K562 (cell line): ENCODE measurements around the gene ESPL1. TPM values are rescaled to one million over a fixed set of nuclear protein-coding genes. Genes with fewer than 3 reads are reported as not detected.

Experiments
- ARNT ChIP-seq, 2 experiments: fragments of 450-650 bp; IDR thresholded peaks; 2 replicates each; pipeline ENCODE4 v1.6.1; 2016; ENCODE audit warnings: mild to moderate bottlenecking in 1 of 2
- E2F4 ChIP-seq: sonication (generic); formaldehyde crosslinking; IDR thresholded peaks from 2 replicates; pipeline ENCODE4 v1.8.0; 2022; ENCODE audit warnings: mild to moderate bottlenecking, low read depth, missing genetic modification reagents
- E2F6 ChIP-seq, 2 experiments: IDR thresholded peaks; 2 replicates each; pipeline ENCODE4 v1.6.1; 2011; ENCODE audit warnings: borderline replicate concordance in 1 of 2, control low read depth in 1 of 2, low read depth in 1 of 2, low read length in 1 of 2, mild to moderate bottlenecking in 1 of 2, mixed read lengths in 1 of 2, moderate library complexity in 1 of 2; ENCODE audit not compliant: insufficient read depth in 1 of 2, insufficient read length in 1 of 2, poor library complexity in 1 of 2, severe bottlenecking in 1 of 2; ENCODE audit errors: extremely low read depth in 1 of 2
- GTF3C2 ChIP-seq: IDR thresholded peaks from 3 replicates; pipeline ENCODE4 v1.6.1; 2011; ENCODE audit warnings: borderline replicate concordance, mild to moderate bottlenecking, moderate library complexity; ENCODE audit not compliant: insufficient read length; ENCODE audit errors: extremely low read depth
- IFI16 ChIP-seq: fragments of 250-450 bp; sonication (Bioruptor Pico); IDR thresholded peaks from 2 replicates; pipeline ENCODE4 v2.1.2; 2022; ENCODE audit warnings: mild to moderate bottlenecking, inconsistent platforms
- ILK ChIP-seq: fragments of 450-650 bp; IDR thresholded peaks from 2 replicates; pipeline ENCODE4 v1.6.1; 2016; ENCODE audit warnings: missing genetic modification characterization, low read depth, mild to moderate bottlenecking, missing compliant biosample characterization, moderate library complexity, borderline replicate concordance
- JUND ChIP-seq, 2 experiments: IDR thresholded peaks; 2 replicates in 1 of 2; 3 replicates in 1 of 2; pipeline ENCODE4 v1.6.1; 2011; ENCODE audit warnings: borderline replicate concordance in 2 of 2, low read depth in 2 of 2, low read length in 2 of 2, improper control_type of control experiment in 1 of 2, missing biosample characterization in 1 of 2, missing genetic modification characterization in 1 of 2, missing genetic modification reagents in 1 of 2
- KAT2B ChIP-seq: IDR thresholded peaks from one replicate; pipeline ENCODE4 v1.6.1; 2012; ENCODE audit warnings: low read depth, mild to moderate bottlenecking, control low read depth, inconsistent platforms, low read length, moderate library complexity
- MEIS2 ChIP-seq: fragments of 450-650 bp; IDR thresholded peaks from 2 replicates; pipeline ENCODE4 v1.6.1; 2014; ENCODE audit warnings: mild to moderate bottlenecking; ENCODE audit not compliant: partially characterized antibody
- NFIC ChIP-seq: fragments of 450-650 bp; IDR thresholded peaks from 2 replicates; pipeline ENCODE4 v1.6.1; 2017; ENCODE audit warnings: mild to moderate bottlenecking, inconsistent platforms
- POU5F1 ChIP-seq: fragments of 150-350 bp; IDR thresholded peaks from 2 replicates; pipeline ENCODE4 v1.6.1; 2014; ENCODE audit warnings: borderline replicate concordance, low read length, low read depth, mild to moderate bottlenecking; ENCODE audit not compliant: partially characterized antibody
- RFX1 ChIP-seq: fragments of 450-650 bp; IDR thresholded peaks from 2 replicates; pipeline ENCODE4 v1.6.1; 2016; ENCODE audit warnings: mild to moderate bottlenecking, moderate library complexity
- TAF15 ChIP-seq: fragments of 200-400 bp; formaldehyde crosslinking; IDR thresholded peaks from 2 replicates; pipeline ENCODE4 v1.6.1; 2017; ENCODE audit warnings: mild to moderate bottlenecking, low read depth, low read length, moderate library complexity
- TFE3 ChIP-seq: fragments of 450-650 bp; formaldehyde crosslinking; IDR thresholded peaks from 2 replicates; pipeline ENCODE4 v1.4.0; 2020; ENCODE audit warnings: mild to moderate bottlenecking, mixed read lengths
- ZC3H4 ChIP-seq: sonication (generic); formaldehyde crosslinking; IDR thresholded peaks from 2 replicates; pipeline ENCODE4 v1.9.0; 2021; ENCODE audit warnings: missing genetic modification reagents, borderline replicate concordance
- ZNF133 ChIP-seq: fragments of 250-450 bp; sonication (Bioruptor Pico); IDR thresholded peaks from 2 replicates; pipeline ENCODE4 v1.4.0; 2020; ENCODE audit warnings: mild to moderate bottlenecking
- ZNF280A ChIP-seq: fragments of 450-650 bp; IDR thresholded peaks from 2 replicates; pipeline ENCODE4 v1.6.1; 2018; ENCODE audit warnings: mild to moderate bottlenecking, low read depth; ENCODE audit not compliant: partially characterized antibody
- ZNF324 ChIP-seq: fragments of 250-450 bp; sonication (Bioruptor Pico); IDR thresholded peaks from 2 replicates; pipeline ENCODE4 v1.4.0; 2020; ENCODE audit warnings: mild to moderate bottlenecking
- polyA plus RNA-seq, 8 experiments: library from polyadenylated mRNA; depleted of rRNA in 4 of 8; stranded (reverse) in 5 of 8; unstranded in 3 of 8; fragments of >200 nt; fragmentation: Nextera tagmentation in 2 of 8; fragmentation: Illumina TruSeq in 1 of 8; extraction: Ambion mirVana in 2 of 8; extraction: Trizol in 1 of 8; gene quantifications; 2 replicates each; pipeline versions ENCODE4 v1.2.1 to v1.2.3, GENCODE V29; 2011 to 2014; ENCODE audit warnings: inconsistent platforms in 1 of 8, missing spikeins in 1 of 8
- total RNA-seq, 7 experiments: library from RNA; depleted of rRNA in 6 of 7; stranded (reverse); fragments of >200 nt in 6 of 7; fragmentation: Illumina TruSeq in 2 of 7; extraction: Trizol in 2 of 7; gene quantifications; 2 replicates each; pipeline versions ENCODE4 v1.2.1 to v1.2.3, GENCODE V29; 2011 to 2021; ENCODE audit warnings: low replicate concordance in 1 of 7

The ESPL1 gene
- total and polyA plus RNA-seq, 9 of the 15 experiments (the other 6 are each of a cell fraction or from before 2014, with no cell fraction given), result 1.2 to 55.0 (median 18.7) TPM

GRCh38 chr12:53324113-53324778, 56.1 kb downstream of the ESPL1 start (continued):
- TF ChIP-seq ZNF280A, result no peak
- TF ChIP-seq ZNF324 (CRISPR knock-in tag), result no peak
- no peak for TF ChIP-seq JUND (IDR thresholded peaks at IDR 0.05; ENCODE audit: borderline replicate concordance, low read depth, low read length)
- TF ChIP-seq JUND (tag; IDR thresholded peaks at IDR 0.05; ENCODE audit: borderline replicate concordance, low read depth, low read length), result no peak
- 0 out of 4 replicates have a peak, but pooled peaks of 1 of the 2 experiments have one; percentile 26 for TF ChIP-seq ARNT (IDR thresholded peaks at IDR 0.05)
- TF ChIP-seq E2F6 (IDR thresholded peaks at IDR 0.05; ENCODE audit: borderline replicate concordance in 1 of 2, extremely low read depth in 1 of 2, insufficient read depth in 1 of 2, insufficient read length in 1 of 2, low read depth in 1 of 2, low read length in 1 of 2, poor library complexity in 1 of 2, severe bottlenecking in 1 of 2), result peak; percentile 23 to 73
- no peak for TF ChIP-seq NFIC
- no peak for TF ChIP-seq ILK (tag)
- TF ChIP-seq ZNF133 (CRISPR knock-in tag), result no peak
- TF ChIP-seq TAF15, result no peak
- no peak for TF ChIP-seq ZC3H4
- TF ChIP-seq POU5F1, result no peak
- TF ChIP-seq MEIS2, result peak; percentile 65
- no peak for TF ChIP-seq KAT2B
- TF ChIP-seq RFX1, result no peak
- TF ChIP-seq IFI16 (CRISPR knock-in tag), result no peak
- no peak for TF ChIP-seq TFE3 (CRISPR knock-in tag)
- no peak for TF ChIP-seq GTF3C2
- 0 out of 2 replicates have a peak, but pooled peaks have one; percentile 45 for TF ChIP-seq E2F4 (CRISPR knock-in tag)
